Measurements from ENCODE around the gene ACTRT2. TPM values are rescaled to one million over a fixed set of nuclear protein-coding genes. Genes with fewer than 3 reads are reported as not detected.

ACTRT2 gene
- total RNA-seq (2013; cell fraction: nucleolus; rRNA removed), result not detected in 2 replicates
- not detected in 2 replicates for total RNA-seq (2014; rRNA removed)
- total RNA-seq (2014; rRNA removed; fragmentation: Illumina TruSeq; extraction: Trizol), result not detected in 2 replicates
- not detected in 2 replicates for total RNA-seq (2021)
- polyA plus RNA-seq (2011; ENCODE audit: low read depth), result not detected
- not detected in 2 replicates for polyA plus RNA-seq (2011; rRNA removed)
- polyA plus RNA-seq (2011; cell fraction: cytosol; rRNA removed), result not detected in 2 replicates
- not detected in 2 replicates for polyA plus RNA-seq (2011; cell fraction: nucleus; rRNA removed)
- not detected in 2 replicates for polyA plus RNA-seq (2012)
- polyA plus RNA-seq (2014; fragmentation: Illumina TruSeq; extraction: Trizol), result not detected in 2 replicates
- polyA plus RNA-seq (2014; fragmentation: Nextera tagmentation; extraction: Ambion mirVana), result not detected
- polyA plus RNA-seq (2014; rRNA removed), result not detected in 2 replicates
- not detected for polyA plus RNA-seq (2016; fragmentation: Nextera tagmentation; extraction: Ambion mirVana)
- not detected in 2 replicates for polyA minus RNA-seq (2011; rRNA and poly(A)+ RNA removed)
- not detected in 2 replicates for polyA minus RNA-seq (2011; cell fraction: cytosol; rRNA and poly(A)+ RNA removed)
- polyA minus RNA-seq (2011; cell fraction: nucleus; rRNA and poly(A)+ RNA removed), result not detected in 2 replicates
- Bru-seq, nascent RNA, result not detected
- not detected for BruChase-seq, experiment 1, labeled RNA remaining after a 6-hour chase
- BruChase-seq, experiment 2, labeled RNA remaining after a 2-hour chase, result not detected
- long read RNA-seq, experiment 1, result 0 reads
- long read RNA-seq, experiment 2, result 0 reads

- POLR2A ChIA-PET, result no interaction called here
Measured at GRCh38 chr1:3021233-3021671, at the start of gene ACTRT2. Gene ACTRT2, plus strand, starts transcription at chr1:3021467. Its CDS starts 220 bp downstream, at chr1:3021687.

GRCh38 chr1:2971609-2972008 lies 49.7 kb upstream of the ACTRT2 start:
- BruUV-seq (replicated peaks), result no TSS peak
- DNase-seq (ENCODE audit: low read depth, low spot score) (no peak), FAIRE-seq (no peak), ATAC-seq (no peak)
- in situ Hi-C loops (cut with MboI), result no loop called here
- no peak overlapping the region for H3K4me2 ChIP-seq (ENCODE audit: control insufficient read depth, insufficient read depth)
- H3K36me3 ChIP-seq (ENCODE audit: control insufficient read depth in 2 of 2, insufficient read depth in 2 of 2, low read length in 1 of 2), result no peaks in the 10 kb centered on the region
- ChIA-PET POLR2A (no interaction called here), CTCF (no interaction called here), SMC1A (ENCODE audit: uncharacterized antibody, unreplicated experiment) (no interaction called here), RAD21 (ENCODE audit: unreplicated experiment) (no interaction called here)
- H3K4me1 ChIP-seq (ENCODE audit: control insufficient read depth, insufficient read depth, low read length), result no peaks in the 10 kb centered on the region
- H3K27me3 ChIP-seq (replicated peaks in 1 of 2; ENCODE audit: control insufficient read depth in 2 of 2, insufficient read depth in 2 of 2, low read length in 1 of 2), result no peaks in the 10 kb centered on the region
- no peak overlapping the region for H3K4me3 ChIP-seq
- 32% methylated on average over 9 of the region's 9 CpGs for WGBS (ENCODE audit: insufficient coverage, insufficient replicate concordance, low lambda C conversion rate, missing lambda C conversion rate)
- H3K79me2 ChIP-seq (ENCODE audit: control insufficient read depth, insufficient read depth, low read length), result no peaks in the 10 kb centered on the region
- H3K27ac ChIP-seq (ENCODE audit: control insufficient read depth, insufficient read depth), result no peak overlapping the region
- H4K20me1 ChIP-seq (ENCODE audit: control insufficient read depth, insufficient read depth), result no peaks in the 10 kb centered on the region
- H3K9ac ChIP-seq (ENCODE audit: control insufficient read depth, insufficient read depth, low read length), result no peak overlapping the region
- H2AFZ ChIP-seq (ENCODE audit: control insufficient read depth, low read depth, low read length), result no peak overlapping the region
- intact Hi-C loops (cut with micrococcal nuclease; ENCODE audit: unreplicated experiment), result no loop called here
- H3K9me3 ChIP-seq (replicated peaks; ENCODE audit: control insufficient read depth, insufficient read depth, low read length), result no peaks in the 10 kb centered on the region; the same call in 2 of the 3 replicates
- TF ChIP-seq TCF7 (IDR thresholded peaks at IDR 0.05; ENCODE audit: borderline replicate concordance) (no peak), IRF4 (IDR thresholded peaks at IDR 0.05; ENCODE audit: low read depth, low read length) (no peak), ZNF384 (IDR thresholded peaks at IDR 0.05; ENCODE audit: borderline replicate concordance, low read depth, low read length) (no peak), ZZZ3 (IDR thresholded peaks at IDR 0.05; ENCODE audit: control insufficient read depth, insufficient read length, low read depth) (no peak), SP1 (IDR thresholded peaks at IDR 0.05; ENCODE audit: low read depth, low read length) (no peak), RAD51 (IDR thresholded peaks at IDR 0.05) (no peak), NR2C2 (IDR thresholded peaks at IDR 0.05; ENCODE audit: borderline replicate concordance, control insufficient read depth, insufficient read length, low read depth) (no peak), CHD2 (IDR thresholded peaks at IDR 0.05; ENCODE audit: borderline replicate concordance, low read depth, low read length) (no peak), SKIL (IDR thresholded peaks at IDR 0.05; ENCODE audit: low read depth, poor library complexity, severe bottlenecking) (no peak), TCF12 (IDR thresholded peaks at IDR 0.05; ENCODE audit: low read depth, low read length) (no peak), SUZ12 (IDR thresholded peaks at IDR 0.05; ENCODE audit: unreplicated experiment) (no peak), FOXK2 (IDR thresholded peaks at IDR 0.05) (no peak)

More at GRCh38 chr1:3021233-3021671, at the start of gene ACTRT2:
- ChIA-PET CTCF (no interaction called here), SMC1A (ENCODE audit: uncharacterized antibody, unreplicated experiment) (no interaction called here), RAD21 (ENCODE audit: unreplicated experiment) (no interaction called here)
- Histone ChIP-seq H2AFZ (ENCODE audit: control insufficient read depth, low read depth, low read length) (no peak within 1 kb of the TSS), H3K4me3 (no peak within 1 kb of the TSS), H3K79me2 (ENCODE audit: control insufficient read depth, insufficient read depth, low read length) (no peaks in the 10 kb centered on the region), H3K27ac (ENCODE audit: control insufficient read depth, insufficient read depth) (no peak within 1 kb of the TSS), H3K9ac (ENCODE audit: control insufficient read depth, insufficient read depth, low read length) (no peak within 1 kb of the TSS), H3K36me3 (ENCODE audit: control insufficient read depth in 2 of 2, insufficient read depth in 2 of 2, low read length in 1 of 2) (no peaks in the 10 kb centered on the region), H4K20me1 (ENCODE audit: control insufficient read depth, insufficient read depth) (no peaks in the 10 kb centered on the region), H3K4me2 (ENCODE audit: control insufficient read depth, insufficient read depth) (no peak within 1 kb of the TSS), H3K27me3 (replicated peaks in 1 of 2; ENCODE audit: control insufficient read depth in 2 of 2, insufficient read depth in 2 of 2, low read length in 1 of 2) (no peaks in the 10 kb centered on the region), H3K9me3 (replicated peaks; ENCODE audit: control insufficient read depth, insufficient read depth, low read length) (no peaks in the 10 kb centered on the region), H3K4me1 (ENCODE audit: control insufficient read depth, insufficient read depth, low read length) (no peaks in the 10 kb centered on the region)
- FAIRE-seq (no peak), ATAC-seq (no peak), DNase-seq (ENCODE audit: low read depth, low spot score) (no peak)
- TF ChIP-seq ASH2L (IDR thresholded peaks at IDR 0.05; ENCODE audit: borderline replicate concordance, low read depth), result no peak
- no peak for TF ChIP-seq IRF4 (IDR thresholded peaks at IDR 0.05; ENCODE audit: low read depth, low read length)
- TF ChIP-seq BRCA1 (IDR thresholded peaks at IDR 0.05; ENCODE audit: low read depth, low read length), result no peak
- intact Hi-C loops (cut with micrococcal nuclease; ENCODE audit: unreplicated experiment), result no loop called here
- 26% methylated on average over 8 of the region's 8 CpGs for WGBS (ENCODE audit: insufficient coverage, insufficient replicate concordance, low lambda C conversion rate, missing lambda C conversion rate)
- in situ Hi-C loops (cut with MboI), result no loop called here
- BruUV-seq (replicated peaks), result no TSS peak

All from GM12878 (cell line).